Stimulated activated CD8-positive, alpha-beta memory T cell treated with anti-CD3 and anti-CD28 coated beads, Interleukin-7, amount 100 ng/mL, for 1 hour (primary cell): ENCODE measurements around the gene FADS1.

Source experiments
- DNase-seq, 2 donors: peaks; one replicate each; pipeline ENCODE4 v3.0.0-alpha.2; 2020; ENCODE audit warnings: low read depth in 2 of 2

The FADS1 gene

DNA sequence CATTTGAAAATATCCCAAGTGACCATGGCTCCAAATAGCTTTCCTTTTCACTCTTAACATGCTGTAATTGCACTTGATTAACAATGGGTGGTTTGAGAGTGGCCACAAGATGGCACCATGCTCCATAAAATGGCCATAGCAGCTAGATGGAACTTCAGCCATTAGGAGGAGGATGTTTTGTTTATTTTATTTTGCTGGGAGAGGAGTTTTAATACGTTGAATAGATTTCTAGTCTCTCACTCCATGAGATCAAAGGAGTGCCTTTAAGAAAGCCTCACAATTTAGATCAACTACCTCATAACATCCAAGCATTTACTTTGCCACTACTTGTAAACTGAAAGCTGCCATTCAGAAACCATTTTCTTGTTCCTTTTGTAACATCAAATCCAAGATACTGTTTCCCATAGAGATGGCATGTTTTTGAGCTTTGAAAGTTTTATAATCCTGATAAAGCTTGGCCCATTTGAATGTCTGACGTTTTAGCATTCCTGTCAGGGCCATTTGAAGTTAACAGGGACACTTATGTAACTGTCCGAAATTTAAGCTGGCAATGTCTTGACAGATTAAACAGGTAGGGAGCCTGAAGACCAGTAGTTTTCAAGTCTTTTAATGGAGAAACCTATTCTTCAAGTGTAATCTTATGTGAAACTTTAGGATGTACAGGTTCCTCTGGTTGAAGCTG is 19.4 kb downstream of the FADS1 start:
- DNase-seq, result peak; percentile 38 to 59

GRCh38 chr11:61795876-61796526 is 20.8 kb downstream of the FADS1 start:
- DNase-seq, result no peak

GRCh38 chr11:61795459-61795858 is 21.3 kb downstream of the FADS1 start:
- no peak for DNase-seq

DNA sequence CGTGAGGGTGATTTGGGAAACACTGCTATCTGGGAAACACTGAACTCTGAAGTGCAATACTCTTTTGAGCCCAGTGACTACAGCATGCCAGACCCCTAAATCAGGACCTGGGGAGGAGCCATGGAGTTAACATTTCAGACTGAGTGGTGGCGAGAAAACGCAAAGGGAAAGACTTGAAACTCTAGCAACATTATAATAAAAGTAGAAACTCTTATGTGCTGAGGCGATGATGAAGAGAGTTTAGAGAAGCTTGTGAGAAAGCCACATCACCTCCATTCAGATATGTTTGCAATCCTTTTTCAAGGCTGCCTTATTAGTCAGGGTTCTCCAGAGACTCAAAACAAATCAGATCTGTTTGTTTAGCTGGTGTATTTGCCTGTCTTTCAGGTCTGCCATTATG is 22.2 kb downstream of the FADS1 start:
- no peak for DNase-seq

DNA sequence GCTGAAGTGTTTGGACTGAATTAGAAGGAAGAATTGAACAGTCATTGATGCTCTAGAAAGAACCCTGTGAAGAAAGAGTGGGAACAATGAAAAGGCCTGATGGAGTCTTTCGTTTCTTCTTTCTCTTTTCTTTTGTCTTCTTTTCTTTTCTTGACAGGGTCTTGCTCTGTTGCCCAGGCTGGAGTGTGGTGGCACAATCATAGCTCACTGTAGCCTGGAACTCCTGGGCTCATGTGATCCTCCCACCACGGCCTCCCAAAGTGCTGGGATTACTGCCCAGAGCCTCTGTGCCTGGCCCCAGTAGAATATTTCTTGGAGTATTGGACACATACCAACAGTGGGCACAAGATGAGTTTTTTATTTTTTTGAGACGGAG is 23.0 kb downstream of the FADS1 start:
- DNase-seq, result no peak

- DNase-seq, result no peak
Observed at GRCh38 chr11:61793083-61793828, 23.5 kb downstream of the FADS1 start.

DNA sequence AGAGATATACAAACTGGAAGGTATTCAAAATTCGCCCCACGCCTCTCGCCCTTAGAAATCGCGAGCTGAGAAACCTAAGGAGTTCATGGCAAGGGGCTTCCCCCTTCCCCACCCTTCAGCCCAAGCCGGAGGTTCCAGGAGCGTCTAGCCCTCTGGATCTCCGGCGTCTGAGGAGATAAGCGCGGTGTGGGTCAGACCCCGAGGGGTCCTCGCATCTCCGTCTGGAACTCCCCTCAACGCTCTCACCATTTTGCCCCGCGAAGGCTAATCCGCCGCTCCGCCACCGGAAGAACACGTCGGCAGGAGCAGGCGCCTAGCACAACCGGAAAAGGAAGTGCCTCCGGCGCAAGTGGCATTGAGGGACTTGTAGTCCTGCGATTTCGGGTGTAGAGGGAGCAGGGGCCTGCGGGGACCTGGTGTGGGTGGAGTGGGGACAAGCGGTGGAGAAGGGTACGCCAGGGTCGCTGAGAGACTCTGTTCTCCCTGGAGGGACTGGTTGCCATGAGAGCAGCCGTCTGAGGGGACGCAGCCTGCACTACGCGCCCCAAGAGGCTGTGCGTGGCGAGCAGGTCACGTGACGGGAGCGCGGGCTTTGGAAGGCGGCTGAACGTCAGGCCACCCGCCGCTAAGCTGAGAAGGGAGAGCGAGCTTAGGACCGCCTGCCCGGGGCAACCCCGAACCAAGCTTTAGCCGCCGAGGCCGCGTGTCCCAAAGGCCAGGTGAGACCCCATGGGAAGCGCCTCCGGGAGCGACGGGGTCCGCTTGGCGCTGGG is 24.3 kb downstream of the FADS1 start, which contains the start of the genes FEN1 and TMEM258:
Gene FEN1 (plus strand): TSS at position 602 of the 773 bp plus-strand sequence. CDS start 2,451 bp downstream, outside the sequence.
Gene TMEM258 (minus strand): TSS at position 290 of the 773 bp plus-strand sequence. CDS start 41 bp downstream, at position 249.
- peak; percentile 69 to 72 for DNase-seq

GRCh38 chr11:61791737-61792309 is 25.0 kb downstream of the FADS1 start:
- no peak for DNase-seq

DNA sequence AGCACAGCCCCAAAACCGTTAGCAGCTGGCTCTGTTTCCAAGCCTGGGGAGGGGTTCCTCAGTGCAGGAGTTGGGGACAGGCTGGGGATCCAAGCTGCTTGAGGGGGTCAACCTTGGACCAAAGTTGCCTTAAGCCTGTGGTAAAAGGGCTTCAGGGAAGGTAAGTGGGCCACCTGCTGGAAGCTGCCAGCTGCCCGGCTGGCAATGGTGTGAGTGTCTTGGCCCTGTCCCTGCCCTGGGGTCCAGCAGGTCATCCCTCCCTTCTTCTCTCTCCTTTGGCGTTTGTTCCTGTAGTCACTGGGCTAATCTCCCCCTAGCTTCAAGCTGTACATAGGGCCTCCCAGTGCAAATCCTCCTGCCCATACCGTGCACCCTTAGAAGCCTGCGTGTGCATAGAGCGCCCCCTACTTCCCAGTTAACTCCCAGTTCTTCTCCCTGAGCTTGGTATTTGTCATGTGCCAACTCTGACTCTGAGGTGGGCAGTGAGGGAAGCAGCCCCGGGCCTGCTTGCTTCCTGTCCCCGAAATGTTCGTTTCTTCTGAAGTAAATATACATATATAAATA is 28.8 kb downstream of the FADS1 start:
- DNase-seq, result no peak

DNA sequence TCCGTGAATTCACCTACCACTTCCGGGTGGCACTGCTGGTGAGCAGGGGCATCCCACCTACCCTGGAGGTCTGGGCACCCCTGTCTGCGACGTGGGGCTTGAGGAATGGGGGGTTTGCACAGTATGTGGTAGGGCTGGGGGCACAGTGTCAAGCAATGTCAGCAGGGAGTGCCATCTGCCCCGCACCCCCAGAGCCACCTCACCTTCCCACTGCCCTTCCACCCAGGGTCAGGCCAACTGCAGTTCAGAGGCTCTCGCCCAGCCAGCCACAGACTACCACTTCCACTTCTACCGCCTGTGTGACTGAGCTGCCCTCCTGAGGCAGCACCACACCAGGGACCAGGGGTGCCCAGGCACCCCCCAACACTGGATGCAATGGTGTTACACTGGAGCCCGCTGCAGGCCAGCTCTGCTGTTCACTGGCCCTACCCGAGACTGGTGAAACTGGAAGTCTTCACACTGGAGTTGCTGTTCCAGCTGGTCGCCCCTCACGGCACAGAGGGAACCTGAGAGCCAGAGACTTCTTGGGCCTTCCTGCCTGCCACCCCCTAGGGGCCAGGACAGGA is 30.9 kb downstream of the FADS1 start:
- DNase-seq, result no peak

- DNase-seq, result no peak
Observed at GRCh38 chr11:61784506-61784805, 32.3 kb downstream of the FADS1 start.

DNA sequence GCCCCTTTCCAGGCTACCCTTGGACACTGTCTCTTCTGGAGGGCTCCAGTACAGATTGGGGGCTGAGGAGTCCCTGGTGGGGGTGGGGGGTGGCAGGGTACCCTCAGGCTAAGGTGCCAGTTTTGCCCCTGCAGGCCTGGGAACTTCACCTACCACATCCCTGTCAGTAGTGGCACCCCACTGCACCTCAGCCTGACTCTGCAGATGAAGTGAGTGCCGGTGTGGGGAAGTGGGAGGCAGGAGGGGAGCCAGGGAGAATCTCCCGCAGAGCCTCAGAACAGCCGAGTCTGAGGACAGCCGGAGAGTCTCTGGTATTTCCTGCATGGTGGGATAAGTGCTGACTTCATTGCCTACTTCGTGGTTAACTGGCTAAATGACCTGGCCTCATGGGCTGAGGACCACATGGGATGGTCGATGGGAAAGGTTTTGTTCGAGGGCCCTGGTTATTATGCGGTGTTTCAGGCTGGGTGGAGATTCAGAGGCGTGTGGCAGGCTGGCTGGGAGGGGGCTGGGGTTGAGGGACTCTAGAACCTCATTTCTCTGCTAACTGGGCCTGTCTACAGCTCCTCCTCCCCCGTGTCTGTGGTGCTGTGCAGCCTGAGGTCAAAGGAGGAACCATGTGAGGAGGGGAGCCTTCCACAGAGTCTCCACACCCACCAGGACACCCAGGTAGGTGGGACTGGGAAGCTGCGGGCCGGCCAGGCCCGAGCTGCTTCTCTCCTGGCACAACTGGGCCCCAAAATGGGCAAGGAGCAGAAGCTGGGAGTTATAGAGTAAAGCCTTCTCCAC is 32.9 kb downstream of the FADS1 start:
- DNase-seq, result no peak

GRCh38 chr11:61782841-61783240 is 34.0 kb downstream of the FADS1 start:
- no peak for DNase-seq

GRCh38 chr11:61782299-61782698 is 34.5 kb downstream of the FADS1 start:
- no peak for DNase-seq

DNA sequence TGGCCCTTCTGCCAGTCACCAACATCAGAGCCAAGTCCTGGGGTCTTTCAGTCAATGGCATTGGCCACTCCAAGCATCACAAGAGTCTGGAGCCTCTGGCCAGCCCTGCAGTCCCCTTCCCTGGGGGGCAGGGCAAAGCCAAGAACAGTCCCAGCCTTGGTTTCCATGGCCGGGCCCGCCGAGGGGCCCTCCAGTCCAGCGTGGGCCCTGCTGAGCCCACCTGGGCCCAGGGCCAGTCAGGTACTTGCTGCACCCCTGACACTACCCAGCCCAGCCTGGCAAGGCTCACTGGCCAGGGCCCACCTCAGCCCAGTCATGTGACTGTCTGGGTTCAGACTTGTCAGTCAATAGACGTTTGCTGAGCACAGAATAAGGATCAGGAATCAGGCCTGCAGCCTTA is 35.2 kb downstream of the FADS1 start:
- no peak for DNase-seq

DNA sequence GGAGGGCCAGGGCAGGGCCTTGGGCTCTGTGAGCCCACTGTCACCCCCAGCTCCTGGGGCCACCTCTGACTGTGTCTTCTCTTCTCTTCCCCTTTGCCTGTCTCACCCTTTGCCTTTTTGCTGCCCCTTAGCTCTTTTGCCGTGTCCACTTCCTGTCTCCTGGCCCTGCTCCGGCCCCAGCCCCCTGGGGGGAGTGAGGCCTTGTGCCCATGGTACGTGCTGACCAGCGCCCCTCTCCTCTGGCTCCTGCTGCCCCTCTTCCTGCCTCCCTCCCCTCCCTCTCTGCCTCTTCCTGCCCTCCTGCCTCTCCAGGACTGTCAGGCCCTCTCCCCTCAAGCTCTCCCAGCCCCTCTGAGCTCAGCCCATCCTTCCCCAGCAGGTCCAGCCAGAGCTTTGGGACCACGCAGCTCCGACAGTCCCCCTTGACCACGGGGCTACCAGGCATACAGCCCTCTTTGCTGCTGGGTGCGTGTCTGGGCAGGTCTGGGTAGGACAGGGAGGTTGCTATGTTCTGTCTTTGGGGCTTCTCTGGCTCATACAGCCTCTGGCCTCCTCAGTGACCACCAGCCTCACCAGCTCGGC is 36.1 kb downstream of the FADS1 start:
- DNase-seq, result no peak

- DNase-seq, result no peak
Observed at GRCh38 chr11:61779666-61780525, 36.9 kb downstream of the FADS1 start.

GRCh38 chr11:61778920-61779650 is 37.7 kb downstream of the FADS1 start:
- no peak for DNase-seq
